Transverse colon (tissue), 4 donors: ENCODE results near the gene DYNC2LI1. TPM values are rescaled to one million over a fixed set of nuclear protein-coding genes. Genes with fewer than 3 reads are reported as not detected.

ENCODE experiments used
- DNase-seq: peaks from one replicate; pipeline ENCODE4 v3.0.0-alpha.2; 2019
- H3K27ac ChIP-seq, 4 donors: fragments of 200-600 bp; sonication (generic); 2 replicates each; pipeline ENCODE4 v1.5.1; 2016 to 2018; ENCODE audit warnings: inconsistent platforms in 4 of 4
- H3K27me3 ChIP-seq: fragments of 200-600 bp; sonication (generic); 2 replicates; pipeline ENCODE4 v1.5.1; 2017; ENCODE audit warnings: inconsistent platforms
- H3K36me3 ChIP-seq, 4 donors: fragments of 200-600 bp; sonication (generic); 2 replicates each; pipeline ENCODE4 v1.5.1; 2017 to 2019; ENCODE audit warnings: inconsistent platforms in 4 of 4
- H3K4me1 ChIP-seq, 4 donors: fragments of 200-600 bp; sonication (generic); 2 replicates each; pipeline ENCODE4 v1.5.1; 2017 to 2020; ENCODE audit warnings: inconsistent platforms in 4 of 4
- H3K4me3 ChIP-seq, 4 donors: fragments of 200-600 bp; sonication (generic); 1 replicate in 1 of 4; 2 replicates in 3 of 4; pipeline versions ENCODE4 v1.5.1 to v1.6.1; 2017 to 2019; ENCODE audit warnings: inconsistent platforms in 4 of 4
- H3K9me3 ChIP-seq, 2 donors: fragments of 200-600 bp; sonication (generic); 2 replicates each; pipeline ENCODE4 v1.5.1; 2017 to 2019; ENCODE audit warnings: inconsistent platforms in 2 of 2
- CTCF ChIP-seq, 5 experiments: fragments of 200-600 bp in 3 of 5; fragments of 450-650 bp in 2 of 5; sonication (generic) in 3 of 5; IDR thresholded peaks; 1 replicate in 2 of 5; 2 replicates in 3 of 5; pipeline ENCODE4 v1.5.1; 2016 to 2017; ENCODE audit warnings: antibody characterized with exemption in 5 of 5, inconsistent platforms in 3 of 5, mild to moderate bottlenecking in 2 of 5, moderate library complexity in 1 of 5
- EP300 ChIP-seq: sonication (generic); formaldehyde crosslinking; IDR thresholded peaks from one replicate; pipeline ENCODE4 v1.6.1; 2017; ENCODE audit warnings: antibody characterized with exemption, low read depth
- POLR2A ChIP-seq: fragments of 450-650 bp; IDR thresholded peaks from one replicate; pipeline ENCODE4 v1.6.1; 2016; ENCODE audit warnings: antibody characterized with exemption, mild to moderate bottlenecking, moderate library complexity
- POLR2AphosphoS5 ChIP-seq, 3 donors: sonication (generic); formaldehyde crosslinking; IDR thresholded peaks; one replicate each; pipeline ENCODE4 v1.6.1; 2016; ENCODE audit warnings: antibody characterized with exemption in 3 of 3
- WGBS, 2 donors: methylation state at CpG; one replicate each; pipeline ENCODE4 v1.1.5; 2018; ENCODE audit warnings: low coverage in 1 of 2; 5-methylcytosine and 5-hydroxymethylcytosine counted together
- in situ Hi-C, 4 donors: fragments of 200-750 bp; cut with MboI; loops; one replicate each; pipeline versions ENCODE4 v1.15.0 to v1.15.1; 2017; ENCODE audit warnings: low sequenced_read_pairs in 3 of 4, low pct_ligation_motif_present in 1 of 4, low pct_unique_long_range_greater_than_20kb in 1 of 4
- intact Hi-C: fragments of 100-400 bp; cut with DNase I; formaldehyde crosslinking; loops from one replicate; pipeline ENCODE4 v1.15.1; 2023; ENCODE audit warnings: low total_unique reads
- total RNA-seq, 4 donors: library from RNA; depleted of rRNA; stranded (reverse); fragments of >200 nt; gene quantifications; one replicate each; pipeline ENCODE4 v1.1.0, GENCODE V29; 2016

The DYNC2LI1 gene
- total RNA-seq, 4 donors from 2014 or later, result 6.6 to 26.9 (median 20.2) TPM

- TF ChIP-seq POLR2AphosphoS5 (IDR thresholded peaks at IDR 0.05) (no peak), POLR2A (no peak), EP300 (no peak), CTCF (IDR thresholded peaks at IDR 0.05) (no peak)
- intact Hi-C loops (no loop called here), in situ Hi-C loops (no loop called here)
- Histone ChIP-seq H3K4me1 (no peaks in the 10 kb centered on the region), H3K27me3 (no peaks in the 10 kb centered on the region), H3K9me3 (no peaks in the 10 kb centered on the region), H3K4me3 (no peak overlapping the region), H3K27ac (no peak overlapping the region), H3K36me3 (no peaks in the 10 kb centered on the region)
- WGBS, 2 donors, result 96% methylated on average over 4 to 14 of the region's 14 CpGs
- DNase-seq, result no peak
These were observed 68.4 kb downstream of the DYNC2LI1 start for GRCh38 chr2:43841949-43842865.

GRCh38 chr2:43842866-43843226 is 69.0 kb downstream of the DYNC2LI1 start:
- H3K27ac ChIP-seq, result no peak overlapping the region
- H3K36me3 ChIP-seq, result no peaks in the 10 kb centered on the region
- WGBS, 2 donors, result 76 to 82% methylated on average over 6 to 9 of the region's 9 CpGs
- H3K4me1 ChIP-seq, result no peaks in the 10 kb centered on the region
- in situ Hi-C loops (no loop called here), intact Hi-C loops (no loop called here)
- no peak overlapping the region for H3K4me3 ChIP-seq
- TF ChIP-seq POLR2AphosphoS5 (IDR thresholded peaks at IDR 0.05) (no peak), POLR2A (no peak), CTCF (IDR thresholded peaks at IDR 0.05) (no peak), EP300 (no peak)
- no peaks in the 10 kb centered on the region for H3K9me3 ChIP-seq
- DNase-seq, result no peak
- no peaks in the 10 kb centered on the region for H3K27me3 ChIP-seq

- Histone ChIP-seq H3K4me3 (no peak overlapping the region), H3K9me3 (no peaks in the 10 kb centered on the region), H3K27ac (no peak overlapping the region), H3K36me3 (no peaks in the 10 kb centered on the region), H3K4me1 (no peaks in the 10 kb centered on the region), H3K27me3 (no peaks in the 10 kb centered on the region)
- in situ Hi-C loops, result no loop called here
- intact Hi-C loops, result no loop called here
- WGBS, 2 donors, result 72 to 80% methylated on average over 1 of the region's 1 CpG
- no peak for TF ChIP-seq CTCF (IDR thresholded peaks at IDR 0.05)
- DNase-seq, result no peak
These were observed 71.3 kb downstream of the DYNC2LI1 start for GRCh38 chr2:43845181-43845580.

GRCh38 chr2:43846140-43846793 is 72.4 kb downstream of the DYNC2LI1 start:
- no peaks in the 10 kb centered on the region for H3K36me3 ChIP-seq
- WGBS, 2 donors, result 90% methylated on average over 5 of the region's 5 CpGs; no CpG with 5 or more reads in 1 of the 2 donors
- H3K4me3 ChIP-seq, result no peak overlapping the region
- no peaks in the 10 kb centered on the region for H3K27me3 ChIP-seq
- no peaks in the 10 kb centered on the region for H3K4me1 ChIP-seq
- in situ Hi-C loops (no loop called here), intact Hi-C loops (no loop called here)
- H3K9me3 ChIP-seq, result no peaks in the 10 kb centered on the region
- TF ChIP-seq EP300, result no peak
- no peak for TF ChIP-seq POLR2AphosphoS5 (IDR thresholded peaks at IDR 0.05)
- TF ChIP-seq CTCF (IDR thresholded peaks at IDR 0.05), result no peak
- no peak for TF ChIP-seq POLR2A
- no peak overlapping the region for H3K27ac ChIP-seq
- DNase-seq, result no peak
